ENCODE results near the gene SCUBE1.

The SCUBE1 gene

DNA sequence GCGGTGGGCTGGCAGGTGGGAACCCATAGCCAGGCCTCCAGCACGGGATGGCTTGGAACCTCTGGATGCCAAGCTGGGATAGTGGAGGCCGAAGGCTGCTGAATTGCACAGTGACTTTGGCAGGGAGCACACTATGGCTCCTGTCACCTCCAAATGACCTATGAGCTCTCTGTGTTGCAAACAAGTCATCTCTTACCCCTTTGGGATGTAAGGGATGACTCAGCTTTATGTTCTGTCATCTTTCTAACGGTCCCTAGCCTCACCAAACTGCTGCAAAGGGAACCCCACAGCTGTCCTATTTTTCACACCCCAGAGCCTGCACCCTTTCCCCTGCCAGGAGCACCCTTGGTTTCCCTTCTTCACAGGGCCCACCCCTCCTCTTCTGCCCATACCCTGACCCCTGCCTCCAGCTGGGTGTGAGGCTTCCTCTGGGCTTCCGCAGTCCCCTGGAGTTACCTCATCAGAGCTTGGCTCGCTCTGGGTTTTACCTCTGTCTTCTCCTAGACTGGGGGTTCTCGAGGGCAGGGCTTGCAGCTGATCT is 2.7 kb upstream of the SCUBE1 start:
- TF ChIP-seq, protein P1, sequence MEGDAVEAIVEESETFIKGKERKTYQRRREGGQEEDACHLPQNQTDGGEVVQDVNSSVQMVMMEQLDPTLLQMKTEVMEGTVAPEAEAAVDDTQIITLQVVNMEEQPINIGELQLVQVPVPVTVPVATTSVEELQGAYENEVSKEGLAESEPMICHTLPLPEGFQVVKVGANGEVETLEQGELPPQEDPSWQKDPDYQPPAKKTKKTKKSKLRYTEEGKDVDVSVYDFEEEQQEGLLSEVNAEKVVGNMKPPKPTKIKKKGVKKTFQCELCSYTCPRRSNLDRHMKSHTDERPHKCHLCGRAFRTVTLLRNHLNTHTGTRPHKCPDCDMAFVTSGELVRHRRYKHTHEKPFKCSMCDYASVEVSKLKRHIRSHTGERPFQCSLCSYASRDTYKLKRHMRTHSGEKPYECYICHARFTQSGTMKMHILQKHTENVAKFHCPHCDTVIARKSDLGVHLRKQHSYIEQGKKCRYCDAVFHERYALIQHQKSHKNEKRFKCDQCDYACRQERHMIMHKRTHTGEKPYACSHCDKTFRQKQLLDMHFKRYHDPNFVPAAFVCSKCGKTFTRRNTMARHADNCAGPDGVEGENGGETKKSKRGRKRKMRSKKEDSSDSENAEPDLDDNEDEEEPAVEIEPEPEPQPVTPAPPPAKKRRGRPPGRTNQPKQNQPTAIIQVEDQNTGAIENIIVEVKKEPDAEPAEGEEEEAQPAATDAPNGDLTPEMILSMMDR (conservative IDR thresholded peaks at IDR 0.05; ENCODE audit: low read depth), result no peak
- no peak overlapping the region for H3K27ac ChIP-seq
- ChIA-PET POLR2A (ENCODE audit: low non-redundant PET) (no interaction called here), CTCF (interaction anchor here (0.7 to 2.4 kb wide), 10 partner anchors 11 to 114 kb away, joined by 3 to 33 read pairs (median 3); no protein-coding TSS in a partner anchor)
- DNase-seq (ENCODE audit: low spot score), result no peak

DNA sequence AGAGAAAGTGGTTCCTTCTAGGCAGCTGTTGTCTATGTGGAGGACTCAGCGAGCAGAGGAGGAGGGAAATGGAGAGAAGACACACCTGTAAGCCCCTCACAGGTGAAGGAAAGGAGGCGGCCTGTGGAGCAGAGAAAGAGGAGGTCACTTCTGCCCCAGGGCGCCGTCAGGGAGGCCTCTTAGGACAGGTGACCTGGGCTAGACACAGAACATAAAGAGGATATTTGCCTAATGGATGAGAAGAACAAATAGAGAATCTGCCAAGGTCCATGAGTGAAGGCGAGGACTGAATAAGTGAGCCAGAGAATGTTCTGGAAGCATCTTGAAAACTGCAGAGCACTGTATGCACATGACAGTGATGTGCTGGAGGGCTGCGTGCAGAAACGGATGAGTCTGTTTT is 2.2 kb upstream of the SCUBE1 start:
- ChIA-PET CTCF (interaction anchor here (0.7 to 2.4 kb wide), 5 partner anchors 12 to 114 kb away, joined by 3 to 33 read pairs (median 5); no protein-coding TSS in a partner anchor), POLR2A (ENCODE audit: low non-redundant PET) (no interaction called here)
- DNase-seq (ENCODE audit: low spot score), result no peak
- H3K27ac ChIP-seq, result no peak overlapping the region
- TF ChIP-seq, protein P1 (conservative IDR thresholded peaks at IDR 0.05; ENCODE audit: low read depth), result no peak

DNA sequence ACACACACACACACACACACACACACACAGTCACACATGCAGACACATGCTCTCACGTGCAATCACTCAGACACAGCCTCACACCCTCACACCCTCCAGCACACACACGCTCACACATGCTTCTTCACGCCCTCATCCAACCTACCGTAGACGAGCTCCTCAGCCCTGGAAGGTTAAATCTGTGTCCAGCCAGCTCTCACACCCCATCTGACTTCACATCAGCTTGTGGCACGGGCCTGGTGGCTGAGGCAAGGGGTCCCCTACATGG is 1.3 kb upstream of the SCUBE1 start:
- POLR2A ChIA-PET (ENCODE audit: low non-redundant PET), result no interaction called here
- CTCF ChIA-PET, result interaction anchor here (0.7 to 1.2 kb wide), 3 partner anchors 84 to 541 kb away, joined by 3 to 4 read pairs (median 3); no protein-coding TSS in a partner anchor

DNA sequence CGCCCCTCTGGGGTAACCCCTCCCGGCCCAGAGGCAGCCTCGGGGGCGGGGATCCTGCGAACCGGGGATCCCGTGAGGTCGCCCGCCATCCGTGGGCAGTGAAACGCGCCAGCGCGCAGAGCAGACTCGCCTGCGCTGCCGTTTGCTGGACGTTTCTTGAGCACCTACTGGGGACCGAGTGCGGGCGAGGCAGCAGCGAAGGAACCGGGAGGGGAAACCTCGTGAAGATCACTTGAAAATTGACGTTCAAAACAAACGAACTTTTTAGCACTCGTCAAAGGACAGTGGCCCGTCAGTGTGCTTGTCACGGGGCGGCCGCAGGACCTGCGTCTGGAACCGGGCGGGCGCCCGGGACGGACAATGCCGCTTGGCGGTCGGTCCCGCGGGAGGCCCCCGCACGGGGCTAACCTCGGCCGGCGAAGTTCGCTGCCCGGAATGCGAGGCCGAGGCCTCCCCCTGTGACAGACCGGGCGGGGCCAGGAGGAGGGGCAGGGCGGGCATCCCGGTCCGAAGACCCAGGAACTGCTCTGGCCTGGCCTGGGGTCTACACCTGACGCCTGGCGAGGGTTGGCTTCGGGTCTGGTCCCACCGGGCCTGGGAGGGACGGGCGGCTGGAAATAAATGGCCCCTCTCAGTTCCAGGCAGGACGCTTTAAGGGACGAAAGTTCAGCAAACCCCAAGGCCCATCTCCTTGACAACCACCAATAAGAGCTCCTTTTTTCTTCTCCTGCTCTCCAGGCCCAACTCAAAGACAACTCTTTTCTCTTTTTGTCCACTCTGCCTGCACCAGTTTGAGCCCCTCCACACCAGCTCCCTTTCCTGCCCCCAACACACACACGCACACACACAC is 723 bp upstream of the SCUBE1 start:
- H3K27ac ChIP-seq, result no peak overlapping the region
- TF ChIP-seq, protein P1 (conservative IDR thresholded peaks at IDR 0.05; ENCODE audit: low read depth), result no peak
- no peak for DNase-seq (ENCODE audit: low spot score)
- ChIA-PET CTCF (interaction anchor here (0.7 to 1.2 kb wide), 3 partner anchors 84 to 541 kb away, joined by 3 to 4 read pairs (median 3); no protein-coding TSS in a partner anchor), POLR2A (ENCODE audit: low non-redundant PET) (no interaction called here)

More for the DNA sequence above, 1.3 kb upstream of the SCUBE1 start:
- DNase-seq (ENCODE audit: low spot score), result no peak
- no peak overlapping the region for H3K27ac ChIP-seq
- TF ChIP-seq, protein P1 (conservative IDR thresholded peaks at IDR 0.05; ENCODE audit: low read depth), result no peak

DNA sequence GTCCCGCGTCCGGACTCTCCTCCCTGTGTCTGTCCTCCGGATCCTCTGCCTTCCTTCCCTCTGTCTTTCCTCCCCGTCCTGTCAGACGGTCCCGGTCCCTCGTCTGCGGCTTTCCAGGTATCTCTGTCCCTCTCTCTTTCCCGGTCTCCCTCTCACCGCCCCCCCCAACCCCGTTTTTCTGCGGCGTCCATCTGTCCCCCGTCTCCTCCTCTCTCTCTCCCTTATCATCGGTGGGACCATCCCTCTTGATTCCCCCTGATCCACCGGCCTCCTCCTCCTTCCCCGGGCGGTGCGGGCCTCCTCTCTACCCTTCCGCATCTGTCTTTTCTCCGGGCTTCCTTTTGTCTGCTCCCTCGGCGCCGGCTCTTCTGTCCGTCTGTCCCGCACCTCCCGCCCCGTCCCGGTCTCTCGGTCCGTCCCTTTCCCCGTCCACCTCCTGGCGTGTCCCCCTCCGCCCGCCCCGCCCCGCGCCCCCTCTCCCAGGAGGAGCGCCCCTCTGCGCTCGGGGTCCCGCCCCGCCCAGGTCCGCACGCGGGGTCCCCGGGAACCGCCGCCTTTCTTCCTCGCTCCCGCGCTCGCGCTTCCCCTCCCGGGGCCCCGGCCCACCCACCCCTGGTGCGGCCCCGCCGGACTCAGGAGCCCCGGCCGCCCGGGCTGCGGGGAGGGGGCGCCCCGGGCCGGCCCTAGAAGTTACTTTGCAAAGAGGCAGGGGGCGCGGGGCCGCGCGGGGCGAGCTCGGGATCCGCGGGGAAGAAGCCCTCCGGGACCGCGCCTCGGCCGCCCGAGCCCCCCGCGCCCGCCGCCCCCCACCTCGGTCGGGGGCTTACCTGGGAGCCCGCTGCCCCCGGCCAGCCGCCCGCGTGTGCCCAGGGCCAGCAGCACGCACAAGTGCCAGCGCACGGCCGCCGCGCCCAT is 568 bp downstream of the SCUBE1 start:
- POLR2A ChIA-PET (ENCODE audit: low non-redundant PET), result no interaction called here
- CTCF ChIA-PET, result no interaction called here
- no peak overlapping the region for H3K27ac ChIP-seq
- TF ChIP-seq, protein P1 (conservative IDR thresholded peaks at IDR 0.05; ENCODE audit: low read depth), result no peak
- DNase-seq (ENCODE audit: low spot score), result no peak

DNA sequence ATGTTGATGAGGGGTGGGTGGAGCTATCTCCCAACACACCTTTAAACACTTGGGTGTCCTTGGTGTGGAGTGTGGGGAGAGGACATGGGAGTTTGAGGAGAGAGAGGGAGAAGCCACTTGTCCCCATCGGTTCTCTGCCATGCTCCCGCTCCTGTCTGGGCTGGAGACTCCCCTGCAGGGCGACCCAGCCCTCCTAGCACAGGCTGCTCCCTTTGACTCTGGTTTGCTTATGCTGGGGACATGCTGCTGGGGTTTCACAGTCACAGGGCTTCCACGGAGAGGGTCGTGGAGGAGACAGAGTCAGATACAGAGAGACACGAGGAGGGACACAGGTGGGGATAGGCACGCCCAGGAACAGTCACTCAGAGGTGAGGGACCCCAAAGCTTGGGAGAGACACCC is 1.6 kb downstream of the SCUBE1 start:
- TF ChIP-seq, protein P1 (conservative IDR thresholded peaks at IDR 0.05; ENCODE audit: low read depth), result no peak
- DNase-seq (ENCODE audit: low spot score), result no peak
- H3K27ac ChIP-seq, result no peak overlapping the region
- CTCF ChIA-PET, result no interaction called here
- POLR2A ChIA-PET (ENCODE audit: low non-redundant PET), result no interaction called here
